Measurements from ENCODE around the gene MARCHF9.

Gene MARCHF9

DNA sequence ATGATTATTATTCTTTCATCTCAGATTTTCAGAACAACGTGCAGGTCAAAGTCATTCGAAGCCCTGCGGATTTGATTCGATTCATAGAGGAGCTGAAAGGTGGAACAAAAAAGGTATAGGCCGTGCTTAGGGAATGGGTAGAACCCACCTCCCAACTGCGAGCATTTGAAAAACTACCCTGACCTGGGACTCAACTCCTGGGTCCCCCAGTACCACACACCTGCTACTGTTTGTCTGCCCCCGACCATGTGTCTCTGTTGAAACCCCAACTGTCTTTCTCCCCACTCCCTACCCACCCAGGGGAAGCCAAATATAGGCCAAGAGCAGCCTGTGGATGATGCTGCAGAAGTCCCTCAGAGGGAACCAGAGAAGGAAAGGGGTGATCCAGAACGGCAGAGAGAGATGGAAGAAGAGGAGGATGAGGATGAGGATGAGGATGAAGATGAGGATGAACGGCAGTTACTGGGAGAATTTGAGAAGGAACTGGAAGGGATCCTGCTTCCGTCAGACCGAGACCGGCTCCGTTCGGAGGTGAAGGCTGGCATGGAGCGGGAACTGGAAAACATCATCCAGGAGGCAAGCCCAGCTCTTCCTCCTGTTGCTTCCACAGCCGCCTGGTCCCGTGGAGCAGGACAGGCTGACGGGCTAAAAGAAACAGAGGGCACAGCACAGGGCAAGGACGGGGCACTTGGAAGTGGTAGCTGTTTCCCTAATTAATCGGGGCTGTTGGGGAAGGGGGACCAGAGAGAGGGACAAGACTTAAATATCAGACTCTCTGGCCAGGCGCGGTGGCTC, 36.9 kb upstream of the MARCHF9 start:
- Histone ChIP-seq H3K79me2 (ENCODE audit: insufficient read depth, low read depth) (no peaks in the 10 kb centered on the region), H3K27me3 (ENCODE audit: insufficient read depth, low read depth) (no peaks in the 10 kb centered on the region), H3K36me3 (ENCODE audit: insufficient read depth) (peaks cover 9% of the 10 kb centered on the region; the same call in 1 of the 2 replicates), H3K9ac (no peak overlapping the region), H2AFZ (ENCODE audit: low read depth) (no peak overlapping the region), H4K20me1 (ENCODE audit: insufficient read depth) (no peaks in the 10 kb centered on the region), H3K4me3 (IDR thresholded peaks at IDR 0.05; ENCODE audit: insufficient read depth, low read depth, low read length) (no peak overlapping the region), H3K27ac (no peak overlapping the region), H3K4me2 (no peak overlapping the region), H3K4me1 (ENCODE audit: low read depth, poor library complexity, severe bottlenecking) (no peaks in the 10 kb centered on the region)
- TF ChIP-seq, protein P1, sequence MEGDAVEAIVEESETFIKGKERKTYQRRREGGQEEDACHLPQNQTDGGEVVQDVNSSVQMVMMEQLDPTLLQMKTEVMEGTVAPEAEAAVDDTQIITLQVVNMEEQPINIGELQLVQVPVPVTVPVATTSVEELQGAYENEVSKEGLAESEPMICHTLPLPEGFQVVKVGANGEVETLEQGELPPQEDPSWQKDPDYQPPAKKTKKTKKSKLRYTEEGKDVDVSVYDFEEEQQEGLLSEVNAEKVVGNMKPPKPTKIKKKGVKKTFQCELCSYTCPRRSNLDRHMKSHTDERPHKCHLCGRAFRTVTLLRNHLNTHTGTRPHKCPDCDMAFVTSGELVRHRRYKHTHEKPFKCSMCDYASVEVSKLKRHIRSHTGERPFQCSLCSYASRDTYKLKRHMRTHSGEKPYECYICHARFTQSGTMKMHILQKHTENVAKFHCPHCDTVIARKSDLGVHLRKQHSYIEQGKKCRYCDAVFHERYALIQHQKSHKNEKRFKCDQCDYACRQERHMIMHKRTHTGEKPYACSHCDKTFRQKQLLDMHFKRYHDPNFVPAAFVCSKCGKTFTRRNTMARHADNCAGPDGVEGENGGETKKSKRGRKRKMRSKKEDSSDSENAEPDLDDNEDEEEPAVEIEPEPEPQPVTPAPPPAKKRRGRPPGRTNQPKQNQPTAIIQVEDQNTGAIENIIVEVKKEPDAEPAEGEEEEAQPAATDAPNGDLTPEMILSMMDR (conservative IDR thresholded peaks at IDR 0.05; ENCODE audit: low read depth, low read length) = no peak

DNA sequence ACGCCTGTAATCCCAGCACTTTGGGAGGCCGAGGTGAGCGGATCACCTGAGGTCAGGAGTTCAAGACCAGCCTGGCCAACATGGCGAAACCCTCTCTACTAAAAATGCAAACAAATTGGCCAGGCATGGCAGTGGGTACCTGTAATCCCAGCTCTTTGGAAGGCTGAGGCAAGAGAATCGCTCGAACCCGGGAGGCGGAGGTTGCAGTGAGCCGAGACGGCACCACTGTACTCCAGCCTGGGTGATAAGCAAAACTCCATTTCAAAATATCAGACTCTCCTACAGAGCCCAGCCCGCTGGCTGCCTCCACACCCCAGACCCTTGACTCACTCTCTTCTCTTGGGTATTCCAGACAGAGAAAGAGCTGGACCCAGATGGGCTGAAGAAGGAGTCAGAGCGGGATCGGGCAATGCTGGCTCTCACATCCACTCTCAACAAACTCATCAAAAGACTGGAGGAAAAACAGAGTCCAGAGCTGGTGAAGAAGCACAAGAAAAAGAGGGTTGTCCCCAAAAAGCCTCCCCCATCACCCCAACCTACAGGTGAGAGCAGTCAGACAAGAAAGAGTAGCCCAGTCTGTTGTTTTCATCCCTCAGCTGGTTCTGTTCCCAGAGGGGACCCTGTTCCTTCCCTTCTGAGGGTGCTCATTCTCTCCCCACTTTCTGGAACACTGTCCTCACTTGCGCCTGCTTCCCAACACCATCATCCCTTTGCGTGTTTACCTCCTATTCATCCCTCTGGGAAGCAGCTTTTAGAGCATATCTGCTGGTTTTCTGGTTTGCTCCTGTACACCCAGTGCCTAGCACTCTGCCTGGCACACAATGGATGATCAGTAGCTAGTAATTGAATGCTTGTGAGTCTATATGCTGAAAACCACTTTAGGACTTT, 36.0 kb upstream of the MARCHF9 start:
- Histone ChIP-seq H4K20me1 (ENCODE audit: insufficient read depth) (no peaks in the 10 kb centered on the region), H3K27me3 (ENCODE audit: insufficient read depth, low read depth) (no peaks in the 10 kb centered on the region), H3K27ac (no peak overlapping the region), H3K79me2 (ENCODE audit: insufficient read depth, low read depth) (no peaks in the 10 kb centered on the region), H3K4me2 (no peak overlapping the region), H3K36me3 (ENCODE audit: insufficient read depth) (peaks cover 9% of the 10 kb centered on the region; the same call in 1 of the 2 replicates), H3K9ac (no peak overlapping the region), H2AFZ (ENCODE audit: low read depth) (no peak overlapping the region), H3K4me3 (IDR thresholded peaks at IDR 0.05; ENCODE audit: insufficient read depth, low read depth, low read length) (no peak overlapping the region), H3K4me1 (ENCODE audit: low read depth, poor library complexity, severe bottlenecking) (no peaks in the 10 kb centered on the region)
- TF ChIP-seq, protein P1 (conservative IDR thresholded peaks at IDR 0.05; ENCODE audit: low read depth, low read length) = no peak

DNA sequence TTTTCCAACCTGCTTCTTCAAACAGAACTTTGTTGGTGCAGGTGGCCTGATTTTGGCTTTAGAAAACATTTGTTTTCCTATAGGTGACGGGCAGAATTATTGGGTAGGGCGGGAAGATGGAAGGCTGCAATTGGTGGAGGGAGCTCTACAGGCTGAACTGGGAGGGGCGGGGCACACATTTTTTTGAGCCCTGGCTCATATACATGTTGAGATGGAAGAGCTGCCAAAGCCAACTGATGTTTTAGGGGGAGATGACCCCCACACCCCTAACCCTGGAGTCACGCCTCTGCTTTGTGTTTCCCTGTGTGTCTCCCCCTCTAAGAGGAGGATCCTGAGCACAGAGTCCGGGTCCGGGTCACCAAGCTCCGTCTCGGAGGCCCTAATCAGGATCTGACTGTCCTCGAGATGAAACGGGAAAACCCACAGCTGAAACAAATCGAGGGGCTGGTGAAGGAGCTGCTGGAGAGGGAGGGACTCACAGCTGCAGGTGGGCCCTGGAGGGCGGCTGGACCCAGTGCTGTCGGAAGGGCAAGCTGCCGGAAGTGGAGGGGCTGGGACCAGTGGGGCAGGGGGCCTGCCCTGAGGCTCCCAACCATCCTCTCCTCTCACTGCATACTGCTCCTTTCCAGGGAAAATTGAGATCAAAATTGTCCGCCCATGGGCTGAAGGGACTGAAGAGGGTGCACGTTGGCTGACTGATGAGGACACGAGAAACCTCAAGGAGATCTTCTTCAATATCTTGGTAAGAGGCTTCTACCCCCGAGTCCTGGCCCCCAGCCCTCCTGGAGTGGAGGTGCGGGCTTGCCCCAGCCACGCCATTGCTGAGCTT, 34.9 kb upstream of the MARCHF9 start:
- no peaks in the 10 kb centered on the region for H3K27me3 ChIP-seq (ENCODE audit: insufficient read depth, low read depth)
- H3K9ac ChIP-seq = no peak overlapping the region
- H3K27ac ChIP-seq = no peak overlapping the region
- no peak overlapping the region for H3K4me2 ChIP-seq
- H3K36me3 ChIP-seq (ENCODE audit: insufficient read depth) = peaks cover 9% of the 10 kb centered on the region; the same call in 1 of the 2 replicates
- H3K4me3 ChIP-seq (IDR thresholded peaks at IDR 0.05; ENCODE audit: insufficient read depth, low read depth, low read length) = no peak overlapping the region
- TF ChIP-seq, protein P1 (conservative IDR thresholded peaks at IDR 0.05; ENCODE audit: low read depth, low read length) = no peak
- no peaks in the 10 kb centered on the region for H4K20me1 ChIP-seq (ENCODE audit: insufficient read depth)
- H3K4me1 ChIP-seq (ENCODE audit: low read depth, poor library complexity, severe bottlenecking) = no peaks in the 10 kb centered on the region
- no peak overlapping the region for H2AFZ ChIP-seq (ENCODE audit: low read depth)
- H3K79me2 ChIP-seq (ENCODE audit: insufficient read depth, low read depth) = no peaks in the 10 kb centered on the region

All from KMS-11 (cell line).